Astrocyte of the spinal cord (primary cell): ENCODE measurements around the gene ZNF672.
"Not testable (repeated sequence)": the region's sequence is repeated elsewhere in the genome, so short reads cannot be mapped to it uniquely, and the experiment has no call there.

Source experiments
- DNase-seq: peaks from one replicate; pipeline ENCODE4 v3.0.0; 2011; ENCODE audit warnings: low read depth, low spot score
- H3K4me3 ChIP-seq: 2 replicates; pipeline ENCODE4 v1.5.1; 2011; ENCODE audit warnings: low read depth, mild to moderate bottlenecking, low read length, moderate library complexity
- in situ Hi-C: cut with HindIII; loops from 2 replicates; pipeline ENCODE4 v1.10.0; 2017; ENCODE audit warnings: low sequenced_read_pairs
- TF ChIP-seq, protein P1 (sequence below): IDR thresholded peaks from 2 replicates; pipeline ENCODE4 v1.5.1; 2012; ENCODE audit warnings: low read depth, mild to moderate bottlenecking, low read length, inconsistent platforms

Gene ZNF672

DNA sequence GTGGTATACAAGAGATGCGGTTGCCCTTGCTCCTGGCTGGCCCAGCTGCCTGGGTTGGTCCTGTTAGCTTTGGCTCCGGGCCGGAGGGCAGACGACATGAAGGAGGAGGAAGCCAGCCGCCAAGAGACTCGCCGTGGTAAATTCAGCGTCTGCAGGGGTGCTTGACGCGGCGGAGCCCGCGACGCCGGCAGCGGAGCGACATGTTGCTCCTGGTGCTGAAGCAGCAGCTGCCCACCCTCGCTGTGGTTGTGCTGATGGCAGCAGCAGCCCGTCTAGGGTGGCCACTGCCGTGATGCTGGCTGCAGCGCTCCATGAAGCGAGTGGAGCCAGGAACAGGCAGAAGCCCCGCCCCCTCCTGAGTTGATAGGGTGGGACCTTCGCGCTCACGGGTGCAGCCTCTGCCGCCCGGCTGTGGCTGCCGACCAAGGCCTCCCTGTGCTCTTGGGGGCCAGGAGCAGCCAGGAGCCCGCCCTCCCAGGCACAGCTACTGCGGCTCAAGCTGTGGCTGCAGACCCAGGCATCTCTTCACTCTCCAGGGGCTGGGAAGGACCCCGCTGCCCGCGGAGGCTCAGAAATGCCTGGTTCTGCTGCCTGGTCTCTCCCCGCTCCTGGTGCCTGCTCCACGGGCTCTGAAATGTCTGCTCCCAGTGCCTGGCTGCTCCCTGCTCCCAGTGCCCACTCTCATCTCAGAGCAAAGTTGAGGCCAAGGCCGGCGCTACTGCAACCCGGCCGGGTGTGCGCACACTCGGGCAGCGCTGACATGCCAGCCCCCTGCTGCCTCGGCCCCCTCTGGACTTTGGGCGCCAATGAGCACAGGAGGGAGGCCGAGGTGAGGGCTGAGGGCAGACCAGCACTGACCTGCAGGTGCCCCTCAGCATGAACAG lies 25.2 kb downstream of the ZNF672 start:
- TF ChIP-seq, protein P1, sequence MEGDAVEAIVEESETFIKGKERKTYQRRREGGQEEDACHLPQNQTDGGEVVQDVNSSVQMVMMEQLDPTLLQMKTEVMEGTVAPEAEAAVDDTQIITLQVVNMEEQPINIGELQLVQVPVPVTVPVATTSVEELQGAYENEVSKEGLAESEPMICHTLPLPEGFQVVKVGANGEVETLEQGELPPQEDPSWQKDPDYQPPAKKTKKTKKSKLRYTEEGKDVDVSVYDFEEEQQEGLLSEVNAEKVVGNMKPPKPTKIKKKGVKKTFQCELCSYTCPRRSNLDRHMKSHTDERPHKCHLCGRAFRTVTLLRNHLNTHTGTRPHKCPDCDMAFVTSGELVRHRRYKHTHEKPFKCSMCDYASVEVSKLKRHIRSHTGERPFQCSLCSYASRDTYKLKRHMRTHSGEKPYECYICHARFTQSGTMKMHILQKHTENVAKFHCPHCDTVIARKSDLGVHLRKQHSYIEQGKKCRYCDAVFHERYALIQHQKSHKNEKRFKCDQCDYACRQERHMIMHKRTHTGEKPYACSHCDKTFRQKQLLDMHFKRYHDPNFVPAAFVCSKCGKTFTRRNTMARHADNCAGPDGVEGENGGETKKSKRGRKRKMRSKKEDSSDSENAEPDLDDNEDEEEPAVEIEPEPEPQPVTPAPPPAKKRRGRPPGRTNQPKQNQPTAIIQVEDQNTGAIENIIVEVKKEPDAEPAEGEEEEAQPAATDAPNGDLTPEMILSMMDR: no peak
- H3K4me3 ChIP-seq: peak overlapping the region; percentile 54
- in situ Hi-C loops: no loop called here
- peak; percentile 70 for DNase-seq

DNA sequence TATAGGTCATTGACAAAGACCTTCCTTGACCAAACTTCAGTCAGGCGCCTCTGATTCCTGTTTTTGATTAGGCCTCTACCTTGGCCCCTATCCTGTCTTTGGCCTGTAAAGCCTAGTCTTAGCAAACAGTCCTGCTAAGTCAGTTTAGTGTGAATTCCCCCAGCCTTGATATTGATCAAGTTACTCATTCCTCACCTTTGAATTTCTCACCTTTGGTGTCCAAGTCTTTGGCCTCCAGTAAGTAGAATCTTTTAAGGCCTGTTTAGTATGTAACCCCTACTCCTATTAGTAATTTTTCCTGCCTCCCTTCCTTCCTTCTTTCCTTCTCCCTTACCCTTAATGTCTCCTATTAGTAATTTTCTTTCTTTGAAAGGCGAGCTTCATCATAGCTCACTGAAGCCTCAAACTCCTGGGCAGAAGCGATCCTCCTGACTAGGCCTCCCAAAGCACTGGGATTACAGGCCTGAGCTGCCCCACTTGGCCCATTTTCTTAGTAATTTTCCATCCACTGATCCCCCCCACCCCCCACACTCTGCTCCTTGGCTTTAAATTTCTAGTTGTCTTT lies 33.9 kb downstream of the ZNF672 start:
- TF ChIP-seq, protein P1: no peak
- DNase-seq: no peak
- in situ Hi-C loops: no loop called here
- H3K4me3 ChIP-seq: peak overlapping the region; percentile 86

DNA sequence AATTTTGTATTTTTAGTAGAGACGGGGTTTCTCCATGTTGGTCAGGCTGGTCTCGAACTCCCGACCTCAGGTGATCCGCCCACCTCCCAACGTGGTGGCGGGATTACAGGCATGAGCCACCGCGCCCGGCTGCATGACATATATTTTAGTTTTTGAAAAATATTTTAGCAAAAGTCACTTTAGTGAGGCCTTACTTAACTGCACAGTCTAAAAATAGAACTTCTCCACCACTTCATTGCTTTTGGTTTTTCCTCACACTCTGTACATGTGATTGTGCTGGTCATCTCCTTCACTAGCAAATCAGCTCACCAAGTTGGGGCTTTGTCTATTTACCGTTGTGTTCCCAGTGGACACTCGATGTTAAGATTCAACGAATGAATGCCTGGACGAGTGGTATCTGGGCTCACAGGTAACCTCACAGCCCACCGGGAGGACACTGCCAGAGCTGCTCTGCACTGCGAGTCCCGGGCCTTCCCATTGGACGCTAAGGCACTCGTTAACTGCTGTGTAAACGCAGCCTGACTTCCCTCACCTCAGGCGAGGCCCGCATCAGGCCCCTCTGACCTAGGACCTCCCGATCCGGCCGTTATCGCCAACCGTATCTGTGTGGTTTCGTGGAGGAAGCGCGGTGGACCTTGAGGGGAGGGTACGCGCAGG lies 34.9 kb downstream of the ZNF672 start:
- TF ChIP-seq, protein P1: no peak
- DNase-seq: peak; percentile 78
- in situ Hi-C loops: no loop called here
- H3K4me3 ChIP-seq: peak overlapping the region; percentile 86

DNA sequence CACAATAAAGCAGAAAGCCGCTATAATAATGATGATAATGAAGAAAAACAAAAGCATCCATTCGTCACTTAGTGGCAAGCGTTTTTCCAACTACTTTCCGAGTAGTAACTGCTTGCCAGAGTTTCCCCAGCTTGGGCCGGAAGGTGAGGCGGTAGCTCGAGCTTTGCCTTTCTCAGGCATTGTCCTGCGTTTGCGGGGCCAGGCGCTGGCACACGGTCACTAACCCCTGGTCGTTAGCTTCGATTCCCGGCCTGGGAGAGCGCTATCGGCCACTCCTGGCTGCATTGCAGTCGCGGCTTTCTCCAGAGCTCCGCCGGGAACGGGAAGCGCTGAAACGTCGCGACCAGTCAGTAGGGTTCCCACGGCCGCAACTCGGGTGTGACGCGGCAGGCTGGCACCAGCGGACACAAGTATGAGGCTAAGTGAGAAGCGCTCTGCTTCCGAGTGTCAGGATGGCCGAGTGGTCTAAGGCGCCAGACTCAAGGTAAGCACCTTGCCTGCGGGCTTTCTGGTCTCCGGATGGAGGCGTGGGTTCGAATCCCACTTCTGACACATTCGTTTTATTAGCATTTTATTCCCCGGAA lies 35.5 kb downstream of the ZNF672 start:
- H3K4me3 ChIP-seq: peak overlapping the region; percentile 86
- TF ChIP-seq, protein P1: no peak
- peak; percentile 97 for DNase-seq
- in situ Hi-C loops: no loop called here

DNA sequence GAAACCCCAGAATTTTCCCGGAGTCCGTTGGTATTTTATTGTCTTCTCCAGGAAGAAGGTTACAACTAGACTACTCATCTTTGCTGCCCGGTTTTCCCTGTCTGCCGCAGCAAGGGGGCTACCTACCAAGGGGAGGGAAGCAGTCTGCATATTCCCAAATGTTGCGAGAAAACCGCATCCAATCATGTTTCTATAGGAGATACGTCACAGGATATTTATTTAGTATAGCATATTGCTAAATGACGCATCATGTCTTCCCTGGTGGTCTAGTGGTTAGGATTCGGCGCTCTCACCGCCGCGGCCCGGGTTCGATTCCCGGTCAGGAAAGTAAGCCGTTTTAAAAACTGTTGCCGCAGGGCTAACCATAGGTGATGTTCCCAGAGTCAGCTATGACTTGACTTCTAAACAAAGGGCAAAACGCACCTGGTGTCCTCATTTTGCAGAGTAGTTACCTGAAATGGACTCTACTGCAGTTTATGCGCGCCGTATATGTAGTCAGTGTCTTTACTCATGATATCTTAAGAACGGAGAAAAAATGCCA lies 36.0 kb downstream of the ZNF672 start:
- no peak for DNase-seq
- in situ Hi-C loops: no loop called here
- TF ChIP-seq, protein P1: no peak
- peak overlapping the region; percentile 86 for H3K4me3 ChIP-seq

DNA sequence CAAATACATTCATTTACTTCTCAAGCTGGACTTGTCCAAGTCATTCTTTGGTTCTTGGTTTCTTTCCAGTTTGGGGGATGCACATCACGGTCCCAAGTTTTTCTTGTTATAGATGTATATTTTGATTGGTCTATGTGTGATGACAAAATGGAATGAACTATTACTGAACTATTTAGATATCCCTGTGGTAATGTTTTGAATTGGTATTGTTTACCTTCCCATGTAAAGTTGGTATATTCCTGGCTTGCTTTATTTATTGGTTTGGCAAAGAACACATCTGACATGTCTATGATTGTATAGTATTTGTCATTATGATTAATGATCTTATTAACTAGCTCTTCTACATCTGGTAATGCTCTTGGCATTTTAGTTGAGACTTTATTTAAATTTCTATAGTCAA lies 43.2 kb downstream of the ZNF672 start:
- in situ Hi-C loops: no loop called here
- TF ChIP-seq, protein P1: no peak
- H3K4me3 ChIP-seq: no peak overlapping the region
- no peak for DNase-seq

DNA sequence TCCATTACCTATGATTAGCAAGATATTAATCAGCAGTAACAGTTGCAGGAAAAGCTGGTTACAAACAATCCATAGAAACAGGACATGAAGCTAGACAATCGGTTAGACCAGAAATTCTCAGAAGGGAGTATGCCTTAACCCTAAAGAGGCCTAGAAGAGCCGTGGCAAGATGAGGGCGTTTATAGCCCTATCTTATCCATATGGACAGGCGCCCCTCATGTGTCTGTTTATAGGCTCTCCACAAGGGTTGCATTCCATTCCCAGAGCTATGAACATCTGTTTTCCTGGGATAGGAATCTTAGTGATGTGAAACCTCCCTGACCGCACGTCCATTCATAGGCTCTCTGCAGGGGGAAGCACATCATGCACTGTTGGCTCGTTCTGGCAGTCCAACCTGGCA lies 44.4 kb downstream of the ZNF672 start:
- DNase-seq, H3K4me3 ChIP-seq, in situ Hi-C loops: not testable (repeated sequence)
